Fibroblast of lung (primary cell): ENCODE data around the gene CPNE8. TPM values are rescaled to one million over a fixed set of nuclear protein-coding genes. Genes with fewer than 3 reads are reported as not detected.

ENCODE experiments used
- DNase-seq, 2 donors: peaks; one replicate each; pipeline versions ENCODE4 v3.0.0 to v3.0.0-alpha.2; 2010; ENCODE audit warnings: low read depth in 2 of 2
- H2AFZ ChIP-seq: 2 replicates; pipeline ENCODE4 v1.5.1; 2012; ENCODE audit warnings: low read length, control low read depth, inconsistent platforms
- H3K27ac ChIP-seq: 2 replicates; pipeline ENCODE4 v1.5.1; 2011; ENCODE audit warnings: low read length, control low read depth; ENCODE audit not compliant: insufficient read depth
- H3K27me3 ChIP-seq: 2 replicates; pipeline ENCODE4 v1.5.1; 2011; ENCODE audit warnings: mild to moderate bottlenecking, low read length; ENCODE audit not compliant: control insufficient read depth, insufficient read depth
- H3K36me3 ChIP-seq: 2 replicates; pipeline ENCODE4 v1.5.1; 2011; ENCODE audit warnings: low read length; ENCODE audit not compliant: control insufficient read depth, insufficient read depth
- H3K4me1 ChIP-seq: 2 replicates; pipeline ENCODE4 v1.5.1; 2011; ENCODE audit warnings: low read length; ENCODE audit not compliant: control insufficient read depth, insufficient read depth; ENCODE audit errors: extremely low read depth
- H3K4me2 ChIP-seq: 2 replicates; pipeline ENCODE4 v1.5.1; 2011; ENCODE audit warnings: low read length, control low read depth; ENCODE audit not compliant: insufficient read depth; ENCODE audit errors: extremely low read depth
- H3K4me3 ChIP-seq, 4 experiments: fragments of 200-600 bp in 1 of 4; sonication (generic) in 1 of 4; replicated peaks in 1 of 4; 2 replicates each; pipeline ENCODE4 v1.5.1; 2011 to 2016; ENCODE audit warnings: low read length in 4 of 4, low read depth in 3 of 4, mild to moderate bottlenecking in 3 of 4, control low read depth in 2 of 4, inconsistent platforms in 1 of 4, mixed read lengths in 1 of 4; ENCODE audit not compliant: insufficient read depth in 1 of 4; ENCODE audit errors: control extremely low read depth in 1 of 4
- H3K79me2 ChIP-seq: 2 replicates; pipeline ENCODE4 v1.5.1; 2012; ENCODE audit warnings: mild to moderate bottlenecking, low read length, inconsistent platforms; ENCODE audit not compliant: control insufficient read depth, insufficient read depth
- H3K9ac ChIP-seq: 2 replicates; pipeline ENCODE4 v1.5.1; 2011; ENCODE audit warnings: mild to moderate bottlenecking, low read length, control low read depth; ENCODE audit not compliant: insufficient read depth
- H3K9me3 ChIP-seq: 2 replicates; pipeline ENCODE4 v1.5.1; 2012; ENCODE audit warnings: low read depth, low read length; ENCODE audit not compliant: control insufficient read depth, insufficient read depth
- H4K20me1 ChIP-seq: 2 replicates; pipeline ENCODE4 v1.5.1; 2011; ENCODE audit warnings: low read length; ENCODE audit not compliant: control insufficient read depth, insufficient read depth; ENCODE audit errors: extremely low read depth
- CTCF ChIP-seq, 2 donors: IDR thresholded peaks in 1 of 2; conservative IDR thresholded peaks in 1 of 2; 1 replicate in 1 of 2; 2 replicates in 1 of 2; pipeline ENCODE4 v1.5.1; 2011 to 2012; ENCODE audit warnings: low read length in 2 of 2, control low read depth in 1 of 2, inconsistent platforms in 1 of 2, low read depth in 1 of 2, mild to moderate bottlenecking in 1 of 2
- EZH2 ChIP-seq: IDR thresholded peaks from 2 replicates; pipeline ENCODE4 v1.5.1; 2012; ENCODE audit warnings: low read length, control low read depth, mild to moderate bottlenecking; ENCODE audit errors: missing control alignments
- polyA plus RNA-seq, 2 donors: library from polyadenylated mRNA; depleted of rRNA in 1 of 2; stranded (reverse) in 1 of 2; unstranded in 1 of 2; fragments of >200 nt; gene quantifications; 2 replicates each; pipeline ENCODE4 v1.2.1, GENCODE V29; 2011 to 2012; ENCODE audit warnings: missing spikeins in 1 of 2
- total RNA-seq: library from RNA; depleted of rRNA; stranded (reverse); fragments of >200 nt; gene quantifications from 2 replicates; pipeline ENCODE4 v1.2.1, GENCODE V29; 2014

CPNE8 gene
- total and polyA plus RNA-seq, 2 donors (not counting 1 experiment from before 2014, with no cell fraction given) = 9.8 to 13.4 TPM

GRCh38 chr12:38697289-38697688 lies 208.1 kb downstream of the CPNE8 start:
- DNase-seq = no peak
- H3K79me2 ChIP-seq = no peaks in the 10 kb centered on the region
- H2AFZ ChIP-seq = no peak overlapping the region
- no peak overlapping the region for H3K27ac ChIP-seq
- H3K4me3 ChIP-seq = no peak overlapping the region
- TF ChIP-seq CTCF (conservative IDR thresholded peaks at IDR 0.05 in 1 of 2, IDR thresholded peaks at IDR 0.05 in 1 of 2; ENCODE audit: low read depth in 1 of 2, low read length in 2 of 2) (no peak), EZH2 (no peak)
- no peak overlapping the region for H3K4me2 ChIP-seq
- H3K9me3 ChIP-seq = no peaks in the 10 kb centered on the region
- no peaks in the 10 kb centered on the region for H3K36me3 ChIP-seq
- no peaks in the 10 kb centered on the region for H3K4me1 ChIP-seq
- H3K9ac ChIP-seq = no peak overlapping the region
- no peaks in the 10 kb centered on the region for H3K27me3 ChIP-seq
- H4K20me1 ChIP-seq = no peaks in the 10 kb centered on the region

GRCh38 chr12:38695057-38695456 lies 210.3 kb downstream of the CPNE8 start:
- Histone ChIP-seq H3K27me3 (no peaks in the 10 kb centered on the region), H3K4me3 (no peak overlapping the region), H3K36me3 (no peaks in the 10 kb centered on the region), H3K9me3 (no peaks in the 10 kb centered on the region), H3K79me2 (no peaks in the 10 kb centered on the region), H3K4me1 (no peaks in the 10 kb centered on the region), H3K27ac (no peak overlapping the region), H3K9ac (no peak overlapping the region), H4K20me1 (no peaks in the 10 kb centered on the region), H2AFZ (no peak overlapping the region), H3K4me2 (no peak overlapping the region)
- no peak for TF ChIP-seq CTCF (conservative IDR thresholded peaks at IDR 0.05 in 1 of 2, IDR thresholded peaks at IDR 0.05 in 1 of 2; ENCODE audit: low read depth in 1 of 2, low read length in 2 of 2)
- TF ChIP-seq EZH2 = no peak
- no peak for DNase-seq

GRCh38 chr12:38691164-38691563 lies 214.2 kb downstream of the CPNE8 start:
- Histone ChIP-seq H3K9ac (no peak overlapping the region), H3K27ac (no peak overlapping the region), H4K20me1 (no peaks in the 10 kb centered on the region), H2AFZ (no peak overlapping the region), H3K27me3 (no peaks in the 10 kb centered on the region), H3K4me2 (no peak overlapping the region), H3K4me3 (no peak overlapping the region), H3K79me2 (no peaks in the 10 kb centered on the region), H3K36me3 (no peaks in the 10 kb centered on the region), H3K4me1 (no peaks in the 10 kb centered on the region), H3K9me3 (no peaks in the 10 kb centered on the region)
- TF ChIP-seq CTCF (conservative IDR thresholded peaks at IDR 0.05 in 1 of 2, IDR thresholded peaks at IDR 0.05 in 1 of 2; ENCODE audit: low read depth in 1 of 2, low read length in 2 of 2) = no peak
- TF ChIP-seq EZH2 = no peak
- DNase-seq = peak in 1 of 2 donors; percentile 22
